AG04450 (cell line): ENCODE measurements around the gene USP9X. TPM values are rescaled to one million over a fixed set of nuclear protein-coding genes. Genes with fewer than 3 reads are reported as not detected.

Experiments
- CTCF ChIA-PET: fragments of 300-600, 350-600 bp; formaldehyde crosslinking; extraction: SDS; loops from one replicate; lab custom pipeline; 2022; ENCODE audit warnings: antibody characterized with exemption, inconsistent platforms; lab: Charles Lee
- POLR2A ChIA-PET: fragments of 350-600 bp; formaldehyde crosslinking; extraction: SDS; loops from one replicate; lab custom pipeline; 2021; ENCODE audit warnings: antibody characterized with exemption, inconsistent platforms; lab: Yijun Ruan, JAX
- DNase-seq: peaks from one replicate; pipeline ENCODE4 v3.0.0-alpha.2; 2011; ENCODE audit warnings: low read depth, low spot score
- H3K27ac ChIP-seq: one replicate; pipeline ENCODE4 v1.5.1; 2012; ENCODE audit warnings: low read depth, low read length, control low read depth
- H3K27me3 ChIP-seq: one replicate; pipeline ENCODE4 v1.6.0; 2012; ENCODE audit warnings: low read length; ENCODE audit not compliant: control insufficient read depth, insufficient read depth
- H3K4me3 ChIP-seq: 2 replicates; pipeline ENCODE4 v1.5.1; 2011; ENCODE audit warnings: mild to moderate bottlenecking, low read depth, low read length, control low read depth
- H3K9me3 ChIP-seq: 2 replicates; pipeline ENCODE4 v1.5.1; 2012; ENCODE audit warnings: low read length; ENCODE audit not compliant: control insufficient read depth, insufficient read depth
- CTCF ChIP-seq: IDR thresholded peaks from 2 replicates; pipeline ENCODE4 v1.5.1; 2011; ENCODE audit warnings: low read depth, low read length, control low read depth, inconsistent platforms
- polyA plus RNA-seq: library from polyadenylated mRNA; depleted of rRNA; stranded (reverse); fragments of >200 nt; gene quantifications from 2 replicates; pipeline ENCODE4 v1.2.3, GENCODE V29; 2011

Gene USP9X
- polyA plus RNA-seq, 1 experiment = 49.1 TPM

- no peak overlapping the region for H3K27ac ChIP-seq
- ChIA-PET POLR2A (interaction anchor here (0.6 to 0.7 kb wide), 2 partner anchors 31 to 67 kb away, joined by 4 to 7 read pairs; no protein-coding TSS in a partner anchor), CTCF (interaction anchor here (0.8 to 1.5 kb wide), 2 partner anchors 11 to 591 kb away, joined by 4 read pairs; no protein-coding TSS in a partner anchor)
- H3K27me3 ChIP-seq = no peaks in the 10 kb centered on the region
- no peak for DNase-seq
- H3K4me3 ChIP-seq = no peak overlapping the region
- no peak for TF ChIP-seq CTCF
- H3K9me3 ChIP-seq = no peaks in the 10 kb centered on the region
These were observed 156.7 kb downstream of the USP9X start for GRCh38 chrX:41241962-41242361.

DNA sequence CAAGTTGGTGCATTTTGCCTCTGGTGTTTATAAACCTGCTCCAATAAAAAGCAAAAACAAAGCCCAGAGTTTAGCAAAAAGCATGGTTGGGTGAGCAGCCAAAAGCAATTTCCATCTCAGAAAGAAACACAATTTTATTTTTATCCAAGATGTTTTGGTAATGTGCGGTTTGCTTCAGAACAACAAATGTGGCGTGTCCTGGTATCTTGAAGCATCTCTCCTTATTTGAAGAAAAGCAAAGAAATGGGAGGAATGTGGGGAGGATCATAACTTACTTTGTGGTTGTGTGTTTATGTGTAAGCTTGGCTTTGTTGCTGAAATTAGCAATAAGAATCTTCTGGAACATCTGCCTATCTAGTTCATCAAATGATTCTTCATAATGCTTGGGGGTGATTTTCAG is 160.4 kb downstream of the USP9X start:
- Histone ChIP-seq H3K27ac (no peak overlapping the region), H3K4me3 (no peak overlapping the region), H3K9me3 (no peaks in the 10 kb centered on the region), H3K27me3 (no peaks in the 10 kb centered on the region)
- TF ChIP-seq CTCF = no peak
- CTCF ChIA-PET = interaction anchor here (0.6 kb wide), 1 partner anchor 130 kb away, joined by 4 read pairs; no protein-coding TSS in a partner anchor
- no peak for DNase-seq
- POLR2A ChIA-PET = no interaction called here

DNA sequence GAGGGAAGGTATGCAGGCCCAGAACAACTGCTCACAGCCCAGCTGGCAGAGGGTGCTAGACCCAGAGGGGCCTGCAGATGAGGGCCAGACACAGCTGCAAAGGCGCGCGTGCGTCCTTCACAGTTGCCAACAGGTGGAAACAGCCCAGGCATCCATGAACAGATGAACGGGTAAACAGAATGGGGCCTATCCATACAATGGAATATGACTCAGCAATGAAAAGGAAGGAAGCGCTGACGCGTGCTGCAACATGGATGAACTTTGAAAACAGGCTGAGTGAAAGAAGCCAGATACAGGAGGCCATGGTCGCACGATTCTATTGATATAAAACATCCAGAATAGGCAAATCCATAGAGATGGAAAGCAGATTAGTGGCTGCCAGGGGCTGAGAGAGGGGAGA is 165.6 kb downstream of the USP9X start:
- ChIA-PET CTCF (no interaction called here), POLR2A (no interaction called here)
- Histone ChIP-seq H3K4me3 (no peak overlapping the region), H3K27ac (no peak overlapping the region), H3K9me3 (no peaks in the 10 kb centered on the region), H3K27me3 (no peaks in the 10 kb centered on the region)
- no peak for DNase-seq
- TF ChIP-seq CTCF = no peak

DNA sequence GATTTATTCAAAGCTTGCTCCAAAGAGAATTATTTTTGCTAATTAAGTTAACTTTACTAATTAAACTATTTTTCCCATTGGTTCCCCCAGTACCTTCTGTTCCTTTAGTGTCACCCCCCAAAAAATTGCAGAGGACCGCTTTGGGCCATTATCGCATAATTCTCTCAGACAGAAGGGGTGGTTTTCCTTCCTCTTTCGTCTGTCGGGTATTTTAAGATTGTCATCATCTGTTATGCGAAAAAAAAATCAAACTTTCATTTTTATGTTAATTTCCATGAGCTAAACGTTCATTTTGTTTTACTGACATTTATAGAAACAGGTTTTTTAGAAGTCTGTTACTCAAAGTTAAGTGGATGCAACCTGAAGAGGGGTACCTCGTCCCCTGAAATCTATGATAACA is 172.6 kb downstream of the USP9X start:
- CTCF ChIA-PET = interaction anchor here (1.6 kb wide), 1 partner anchor 77 kb away, joined by 10 read pairs; no protein-coding TSS in a partner anchor
- POLR2A ChIA-PET = no interaction called here
- no peak overlapping the region for H3K27ac ChIP-seq
- H3K9me3 ChIP-seq = peaks cover 3% of the 10 kb centered on the region; the same call in 1 of the 2 replicates
- no peak for TF ChIP-seq CTCF
- no peak overlapping the region for H3K4me3 ChIP-seq
- no peak for DNase-seq
- no peaks in the 10 kb centered on the region for H3K27me3 ChIP-seq

DNA sequence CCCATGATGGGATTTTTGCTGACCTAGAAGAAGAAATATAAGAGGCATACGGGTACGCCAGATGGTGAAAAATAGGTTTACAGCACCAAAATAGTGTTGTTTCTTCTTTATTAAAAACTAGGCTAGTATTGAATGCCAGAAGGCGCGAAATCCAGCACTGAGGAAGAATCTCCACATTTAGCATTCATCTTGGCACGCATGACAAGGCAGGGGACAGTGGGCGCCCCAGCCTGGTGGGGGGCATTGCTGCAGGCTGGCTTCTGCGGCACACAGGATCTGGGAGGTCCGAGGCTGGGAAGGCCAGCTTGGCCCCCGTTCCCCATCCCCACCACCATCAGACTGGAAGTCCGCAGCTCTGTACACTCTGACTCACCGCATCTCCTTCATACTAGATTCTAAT is 173.0 kb downstream of the USP9X start:
- peaks cover 3% of the 10 kb centered on the region; the same call in 1 of the 2 replicates for H3K9me3 ChIP-seq
- POLR2A ChIA-PET = no interaction called here

More for the DNA sequence above, 173.0 kb downstream of the USP9X start:
- no peak overlapping the region for H3K4me3 ChIP-seq
- H3K27me3 ChIP-seq = no peaks in the 10 kb centered on the region
- no peak for DNase-seq
- no peak overlapping the region for H3K27ac ChIP-seq
- TF ChIP-seq CTCF = no peak
- CTCF ChIA-PET = no interaction called here
